MCF 10A (cell line): ENCODE measurements around the gene STXBP5. TPM values are rescaled to one million over a fixed set of nuclear protein-coding genes. Genes with fewer than 3 reads are reported as not detected.

ENCODE experiments used
- BruUV-seq: library from RNA; stranded (reverse); fragments of 400-500 nt; replicated peaks from 2 replicates; lab custom pipeline; 2021; lab: Mats Ljungman, UMichigan
- CTCF ChIA-PET: fragments of 300-600 bp; sonication (Branson Sonifier 250); formaldehyde crosslinking; extraction: SDS; loops from one replicate; lab custom pipeline; 2021; ENCODE audit warnings: antibody characterized with exemption, inconsistent platforms; lab: Yijun Ruan, JAX
- POLR2A ChIA-PET: fragments of 300-600, 350-650 bp; sonication (Branson Sonifier 250); formaldehyde crosslinking; extraction: SDS; loops from one replicate; lab custom pipeline; 2020; ENCODE audit warnings: antibody characterized with exemption, inconsistent platforms; lab: Yijun Ruan, JAX
- DNase-seq: peaks from one replicate; pipeline ENCODE4 v3.0.0-alpha.2; 2018; ENCODE audit not compliant: unreplicated experiment
- H3K27ac Mint-ChIP-seq: one replicate; pipeline ENCODE4 v1.8.0; 2022; ENCODE audit warnings: mild to moderate bottlenecking, low read depth, mixed read lengths; ENCODE audit not compliant: unreplicated experiment
- H3K27me3 Mint-ChIP-seq: one replicate; pipeline ENCODE4 v1.8.0; 2022; ENCODE audit warnings: mixed read lengths; ENCODE audit not compliant: insufficient read depth, unreplicated experiment
- H3K36me3 Mint-ChIP-seq: one replicate; pipeline ENCODE4 v1.8.0; 2022; ENCODE audit warnings: mild to moderate bottlenecking, moderate library complexity, mixed read lengths; ENCODE audit not compliant: insufficient read depth, unreplicated experiment
- H3K4me1 Mint-ChIP-seq: one replicate; pipeline ENCODE4 v1.8.0; 2022; ENCODE audit warnings: mixed read lengths; ENCODE audit not compliant: insufficient read depth, unreplicated experiment
- H3K4me3 Mint-ChIP-seq: one replicate; pipeline ENCODE4 v1.8.0; 2022; ENCODE audit warnings: mild to moderate bottlenecking, moderate library complexity, mixed read lengths; ENCODE audit not compliant: unreplicated experiment
- H3K9me3 Mint-ChIP-seq: one replicate; pipeline ENCODE4 v1.8.0; 2022; ENCODE audit warnings: mixed read lengths; ENCODE audit not compliant: unreplicated experiment
- CTCF ChIP-seq: fragments of 200-600 bp; IDR thresholded peaks from one replicate; pipeline ENCODE4 v1.8.0; 2022; ENCODE audit warnings: antibody characterized with exemption, mild to moderate bottlenecking; ENCODE audit not compliant: unreplicated experiment
- intact Hi-C: fragments of 100-400 bp; cut with micrococcal nuclease; formaldehyde crosslinking; loops from 2 replicates; pipeline ENCODE4 v1.14.1; 2022
- total RNA-seq: library from RNA; stranded (reverse); gene quantifications from 2 replicates; pipeline ENCODE4 v1.2.3, GENCODE V29; 2022

Gene STXBP5
- total RNA-seq, 1 experiment from 2014 or later: 38.5 TPM

- DNase-seq: no peak
- intact Hi-C loops: loop anchor here (10.0 kb wide), 1 partner anchor 107 kb away; the partner anchor contains the start of gene SAMD5
- Mint-ChIP-seq H3K36me3 (peaks cover 22% of the 10 kb centered on the region), H3K4me1 (no peaks in the 10 kb centered on the region), H3K27me3 (no peaks in the 10 kb centered on the region), H3K9me3 (peaks cover 21% of the 10 kb centered on the region), H3K27ac (no peak overlapping the region), H3K4me3 (no peak overlapping the region)
- CTCF ChIA-PET: interaction anchor here (0.6 to 3.6 kb wide), 8 partner anchors 12 to 1068 kb away, joined by 3 to 19 read pairs (median 3); partner anchors contain the start of gene SAMD5
- TF ChIP-seq CTCF: no peak
- no TSS peak for BruUV-seq
- POLR2A ChIA-PET: no interaction called here
Observed at GRCh38 chr6:147397306-147397705, 193.1 kb downstream of the STXBP5 start.

DNA sequence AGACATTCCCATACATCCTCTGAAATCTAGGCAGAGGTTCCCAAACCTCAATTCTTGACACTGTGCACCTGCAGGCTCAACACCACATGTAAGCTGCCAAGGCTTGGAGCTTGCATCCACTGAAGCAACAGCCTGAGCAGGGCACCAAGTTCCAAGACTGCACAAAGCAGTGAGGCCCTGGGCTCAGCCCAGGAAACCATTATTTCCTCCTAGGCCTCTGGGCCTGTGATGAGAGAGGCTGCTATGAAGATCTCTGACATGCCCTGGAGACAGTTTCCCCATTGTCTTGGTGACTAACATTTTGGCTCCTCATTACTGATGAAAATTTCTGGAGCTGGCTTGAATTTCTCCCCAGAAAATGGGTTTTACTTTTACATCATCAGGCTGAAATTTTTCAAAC lies 196.8 kb downstream of the STXBP5 start:
- ChIA-PET POLR2A (interaction anchor here (0.7 kb wide), 2 partner anchors 24 to 1619 kb away, joined by 3 read pairs; no protein-coding TSS in a partner anchor), CTCF (interaction anchor here (0.9 kb wide), 1 partner anchor 33 kb away, joined by 3 read pairs; no protein-coding TSS in a partner anchor)
- DNase-seq: no peak
- Mint-ChIP-seq H3K4me1 (no peaks in the 10 kb centered on the region), H3K36me3 (peaks cover 15% of the 10 kb centered on the region), H3K9me3 (peaks cover 21% of the 10 kb centered on the region), H3K27ac (no peak overlapping the region), H3K4me3 (no peak overlapping the region), H3K27me3 (no peaks in the 10 kb centered on the region)
- no peak for TF ChIP-seq CTCF
- BruUV-seq: no TSS peak
- intact Hi-C loops: no loop called here

- Mint-ChIP-seq H3K27ac (no peak overlapping the region), H3K4me3 (no peak overlapping the region), H3K27me3 (no peaks in the 10 kb centered on the region)
Observed at GRCh38 chr6:147401779-147402178, 197.6 kb downstream of the STXBP5 start.

GRCh38 chr6:147406783-147407182 lies 202.6 kb downstream of the STXBP5 start:
- no peak overlapping the region for H3K4me3 Mint-ChIP-seq
- peaks cover 6% of the 10 kb centered on the region for H3K36me3 Mint-ChIP-seq
- DNase-seq: no peak
- H3K9me3 Mint-ChIP-seq: no peaks in the 10 kb centered on the region
- CTCF ChIA-PET: no interaction called here
- H3K27me3 Mint-ChIP-seq: no peaks in the 10 kb centered on the region
- no peak for TF ChIP-seq CTCF
- POLR2A ChIA-PET: interaction anchor here (0.9 kb wide), 1 partner anchor 15 kb away, joined by 3 read pairs; no protein-coding TSS in a partner anchor
- H3K27ac Mint-ChIP-seq: no peak overlapping the region
- intact Hi-C loops: no loop called here
- no peaks in the 10 kb centered on the region for H3K4me1 Mint-ChIP-seq
- BruUV-seq: no TSS peak

More at GRCh38 chr6:147401779-147402178, 197.6 kb downstream of the STXBP5 start:
- Mint-ChIP-seq H3K9me3 (peaks cover 21% of the 10 kb centered on the region), H3K4me1 (no peaks in the 10 kb centered on the region), H3K36me3 (peaks cover 17% of the 10 kb centered on the region)
- POLR2A ChIA-PET: no interaction called here
- CTCF ChIA-PET: no interaction called here
- no peak for TF ChIP-seq CTCF
- DNase-seq: no peak
- BruUV-seq: no TSS peak
- intact Hi-C loops: no loop called here
